Gastroesophageal sphincter (tissue), 3 donors: ENCODE results near the gene GNGT1.
"Not testable (repeated sequence)": the region's sequence is repeated elsewhere in the genome, so short reads cannot be mapped to it uniquely, and the experiment has no call there.

ENCODE experiments used
- EP300 ChIP-seq: sonication (generic); formaldehyde crosslinking; IDR thresholded peaks from one replicate; pipeline ENCODE4 v1.6.1; 2017; ENCODE audit warnings: antibody characterized with exemption, mild to moderate bottlenecking
- POLR2A ChIP-seq, 2 donors: fragments of 450-650 bp; IDR thresholded peaks; one replicate each; pipeline ENCODE4 v1.6.1; 2017; ENCODE audit warnings: antibody characterized with exemption in 2 of 2, mild to moderate bottlenecking in 2 of 2, moderate library complexity in 1 of 2
- TF ChIP-seq, protein P1 (sequence below), 4 experiments: fragments of 200-600 bp in 2 of 4; fragments of 450-650 bp in 2 of 4; sonication (generic) in 1 of 4; IDR thresholded peaks; one replicate each; pipeline ENCODE4 v1.5.1; 2017 to 2019; ENCODE audit warnings: antibody characterized with exemption in 4 of 4, mild to moderate bottlenecking in 2 of 4, moderate library complexity in 2 of 4

GRCh38 chr7:93911242-93911641 lies 4.9 kb downstream of the GNGT1 start:
- TF ChIP-seq, protein P1, sequence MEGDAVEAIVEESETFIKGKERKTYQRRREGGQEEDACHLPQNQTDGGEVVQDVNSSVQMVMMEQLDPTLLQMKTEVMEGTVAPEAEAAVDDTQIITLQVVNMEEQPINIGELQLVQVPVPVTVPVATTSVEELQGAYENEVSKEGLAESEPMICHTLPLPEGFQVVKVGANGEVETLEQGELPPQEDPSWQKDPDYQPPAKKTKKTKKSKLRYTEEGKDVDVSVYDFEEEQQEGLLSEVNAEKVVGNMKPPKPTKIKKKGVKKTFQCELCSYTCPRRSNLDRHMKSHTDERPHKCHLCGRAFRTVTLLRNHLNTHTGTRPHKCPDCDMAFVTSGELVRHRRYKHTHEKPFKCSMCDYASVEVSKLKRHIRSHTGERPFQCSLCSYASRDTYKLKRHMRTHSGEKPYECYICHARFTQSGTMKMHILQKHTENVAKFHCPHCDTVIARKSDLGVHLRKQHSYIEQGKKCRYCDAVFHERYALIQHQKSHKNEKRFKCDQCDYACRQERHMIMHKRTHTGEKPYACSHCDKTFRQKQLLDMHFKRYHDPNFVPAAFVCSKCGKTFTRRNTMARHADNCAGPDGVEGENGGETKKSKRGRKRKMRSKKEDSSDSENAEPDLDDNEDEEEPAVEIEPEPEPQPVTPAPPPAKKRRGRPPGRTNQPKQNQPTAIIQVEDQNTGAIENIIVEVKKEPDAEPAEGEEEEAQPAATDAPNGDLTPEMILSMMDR (IDR thresholded peaks at IDR 0.05), result not testable (repeated sequence)
- not testable (repeated sequence) for TF ChIP-seq EP300; POLR2A (IDR thresholded peaks at IDR 0.05)
